Measurements from ENCODE around the gene RTP2. TPM values are rescaled to one million over a fixed set of nuclear protein-coding genes. Genes with fewer than 3 reads are reported as not detected.

RTP2 gene
- total and polyA plus RNA-seq, 2 of the 4 experiments (the other 2 are of a cell fraction), result not detected

- Histone ChIP-seq H3K9me1 (ENCODE audit: insufficient read depth, low read length) (no peaks in the 10 kb centered on the region), H2BK20ac (ENCODE audit: low read depth, low read length) (no peak overlapping the region), H3K9ac (ENCODE audit: low read depth, low read length) (no peak overlapping the region), H2BK5ac (ENCODE audit: low read depth, low read length, poor library complexity, severe bottlenecking) (no peak overlapping the region), H4K8ac (ENCODE audit: low read depth in 2 of 2, low read length in 2 of 2) (no peak overlapping the region), H3K9me3 (ENCODE audit: control insufficient read depth, insufficient read depth, low read length) (no peaks in the 10 kb centered on the region), H3K4ac (ENCODE audit: low read depth, low read length) (no peak overlapping the region), H3K56ac (ENCODE audit: extremely low read depth, insufficient read depth, low read length) (no peak overlapping the region), H2AFZ (replicated peaks; ENCODE audit: low read length, poor library complexity) (no peak overlapping the region), H3K18ac (ENCODE audit: low read depth, low read length) (no peak overlapping the region), H4K5ac (ENCODE audit: low read depth, low read length) (no peak overlapping the region), H3K27ac (ENCODE audit: insufficient read depth, low read length) (no peak overlapping the region), H2AK5ac (ENCODE audit: low read depth, low read length) (no peak overlapping the region), H4K20me1 (ENCODE audit: insufficient read depth, low read length) (0 out of 2 replicates have a peak, but pooled peaks cover 4% of the 10 kb centered on the region), H2AK9ac (replicated peaks; ENCODE audit: low read depth, low read length, poor library complexity) (no peak overlapping the region), H3K4me3 (ENCODE audit: insufficient read depth, low read depth, low read length) (no peak overlapping the region), H2BK120ac (ENCODE audit: low read depth, low read length) (no peak overlapping the region), H4K91ac (ENCODE audit: insufficient read depth, low read depth, low read length) (no peak overlapping the region), H3K27me3 (ENCODE audit: control insufficient read depth, insufficient read depth, low read length) (no peaks in the 10 kb centered on the region), H3K4me2 (ENCODE audit: low read depth, low read length) (no peak overlapping the region), H3K23ac (ENCODE audit: low read depth, low read length) (no peak overlapping the region), H3K14ac (replicated peaks; ENCODE audit: low read depth, low read length) (no peak overlapping the region), H2BK15ac (ENCODE audit: low read depth, low read length) (no peak overlapping the region), H3K36me3 (ENCODE audit: control insufficient read depth, insufficient read depth, low read length) (no peaks in the 10 kb centered on the region), H3K79me1 (ENCODE audit: low read depth in 1 of 2, low read length in 2 of 2) (peaks cover 0 to 18% of the 10 kb centered on the region in 2 experiments; a peak in 2 of 4 replicates), H3K4me1 (ENCODE audit: control insufficient read depth, insufficient read depth, low read length) (peaks cover 4% of the 10 kb centered on the region)
- dilution Hi-C loops (cut with HindIII; ENCODE audit: low sequenced_read_pairs, unreplicated experiment), result loop anchor here (10.0 to 25.0 kb wide), 2 partner anchors 565 to 1207 kb away; no protein-coding TSS in a partner anchor
- ChIA-PET CTCF (interaction anchor here (0.5 to 1.2 kb wide), 17 partner anchors 12 to 1250 kb away, joined by 3 to 6 read pairs (median 3); no protein-coding TSS in a partner anchor), POLR2A (ENCODE audit: unreplicated experiment) (no interaction called here)
- no CpG with 5 or more reads among the region's 5 CpGs for WGBS, 2 experiments (ENCODE audit: extremely low coverage in 2 of 2, insufficient read length in 1 of 2)
- intact Hi-C loops (cut with micrococcal nuclease), result loop anchor here (5.0 kb wide), 1 partner anchor 210 kb away; no protein-coding TSS in a partner anchor
- ATAC-seq (ENCODE audit: low read depth) (no peak), DNase-seq (no peak)
- TF ChIP-seq BHLHE40 (IDR thresholded peaks at IDR 0.05; ENCODE audit: low read depth, low read length) (no peak), MAZ (IDR thresholded peaks at IDR 0.05; ENCODE audit: borderline replicate concordance, low read depth, low read length) (no peak), USF2 (IDR thresholded peaks at IDR 0.05; ENCODE audit: low read depth, low read length) (no peak), MXI1 (IDR thresholded peaks at IDR 0.05; ENCODE audit: borderline replicate concordance, low read depth, low read length) (no peak), NFE2L2 (IDR thresholded peaks at IDR 0.05; ENCODE audit: low read depth, low read length) (no peak), RCOR1 (IDR thresholded peaks at IDR 0.05; ENCODE audit: insufficient replicate concordance, low read length) (no peak), CEBPB (IDR thresholded peaks at IDR 0.05; ENCODE audit: low read depth, low read length) (no peak)
- in situ Hi-C loops (cut with MboI; ENCODE audit: low sequenced_read_pairs), result loop anchor here (10.0 to 25.0 kb wide), 6 partner anchors 427 to 1015 kb away; no protein-coding TSS in a partner anchor
- BruUV-seq (replicated peaks), result no TSS peak
Observed at GRCh38 chr3:187747506-187747905, 45.1 kb upstream of the RTP2 start.
